Gastrocnemius medialis (tissue), 4 donors: Measurements from ENCODE around the gene PHACTR1.

Experiments used
- CTCF ChIP-seq, 5 experiments: fragments of 450-650 bp in 3 of 5; fragments of 200-600 bp in 2 of 5; sonication (generic) in 2 of 5; IDR thresholded peaks in 4 of 5; conservative IDR thresholded peaks in 1 of 5; 1 replicate in 4 of 5; 2 replicates in 1 of 5; pipeline ENCODE4 v1.5.1; 2016 to 2019; ENCODE audit warnings: antibody characterized with exemption in 5 of 5, mild to moderate bottlenecking in 3 of 5, moderate library complexity in 3 of 5
- POLR2A ChIP-seq, 2 donors: fragments of 450-650 bp; IDR thresholded peaks; one replicate each; pipeline ENCODE4 v1.6.1; 2017; ENCODE audit warnings: antibody characterized with exemption in 2 of 2, mild to moderate bottlenecking in 2 of 2, moderate library complexity in 2 of 2

GRCh38 chr6:13288481-13288880 lies 571.9 kb downstream of the PHACTR1 start:
- TF ChIP-seq CTCF (IDR thresholded peaks at IDR 0.05 in 4 of 5, conservative IDR thresholded peaks at IDR 0.05 in 1 of 5): no peak
- TF ChIP-seq POLR2A (IDR thresholded peaks at IDR 0.05): no peak
